Upper lobe of left lung (tissue), 4 donors: ENCODE measurements around the gene SCG5.

ENCODE experiments used
- POLR2A ChIP-seq, 4 donors: fragments of 450-650 bp; IDR thresholded peaks; one replicate each; pipeline ENCODE4 v1.5.1; 2016 to 2017; ENCODE audit warnings: antibody characterized with exemption in 4 of 4, mild to moderate bottlenecking in 2 of 4
- TF ChIP-seq, protein P1 (sequence below), 6 experiments: fragments of 450-650 bp in 4 of 6; fragments of 200-600 bp in 2 of 6; sonication (generic) in 2 of 6; IDR thresholded peaks; one replicate each; pipeline ENCODE4 v1.5.1; 2016 to 2019; ENCODE audit warnings: antibody characterized with exemption in 6 of 6

GRCh38 chr15:32722136-32722535 lies 80.6 kb downstream of the SCG5 start:
- no peak for TF ChIP-seq POLR2A (IDR thresholded peaks at IDR 0.05)
- TF ChIP-seq, protein P1, sequence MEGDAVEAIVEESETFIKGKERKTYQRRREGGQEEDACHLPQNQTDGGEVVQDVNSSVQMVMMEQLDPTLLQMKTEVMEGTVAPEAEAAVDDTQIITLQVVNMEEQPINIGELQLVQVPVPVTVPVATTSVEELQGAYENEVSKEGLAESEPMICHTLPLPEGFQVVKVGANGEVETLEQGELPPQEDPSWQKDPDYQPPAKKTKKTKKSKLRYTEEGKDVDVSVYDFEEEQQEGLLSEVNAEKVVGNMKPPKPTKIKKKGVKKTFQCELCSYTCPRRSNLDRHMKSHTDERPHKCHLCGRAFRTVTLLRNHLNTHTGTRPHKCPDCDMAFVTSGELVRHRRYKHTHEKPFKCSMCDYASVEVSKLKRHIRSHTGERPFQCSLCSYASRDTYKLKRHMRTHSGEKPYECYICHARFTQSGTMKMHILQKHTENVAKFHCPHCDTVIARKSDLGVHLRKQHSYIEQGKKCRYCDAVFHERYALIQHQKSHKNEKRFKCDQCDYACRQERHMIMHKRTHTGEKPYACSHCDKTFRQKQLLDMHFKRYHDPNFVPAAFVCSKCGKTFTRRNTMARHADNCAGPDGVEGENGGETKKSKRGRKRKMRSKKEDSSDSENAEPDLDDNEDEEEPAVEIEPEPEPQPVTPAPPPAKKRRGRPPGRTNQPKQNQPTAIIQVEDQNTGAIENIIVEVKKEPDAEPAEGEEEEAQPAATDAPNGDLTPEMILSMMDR (IDR thresholded peaks at IDR 0.05): no peak
